Pancreas (tissue), 10 donors: ENCODE data around the gene SETD1B. TPM values are rescaled to one million over a fixed set of nuclear protein-coding genes. Genes with fewer than 3 reads are reported as not detected.
A peak's percentile ranks its signal among the peaks of the same experiment; 100 is the strongest.

Experiments used
- ATAC-seq, 4 donors: fragments of 200-7000 bp; cut with Tn5 transposase; one replicate each; pipeline versions ENCODE4 v1.8.0 to v1.9.1; 2020; ENCODE audit warnings: mild to moderate bottlenecking in 4 of 4, moderate library complexity in 4 of 4
- DNase-seq, 6 donors: peaks; one replicate each; pipeline ENCODE4 v3.0.0-alpha.2; 2020
- FAIRE-seq: peaks from 2 replicates; lab custom pipeline; 2012; peaks lifted over from hg19 to GRCh38; lab: Jason Lieb, UNC
- H3K27ac ChIP-seq, 4 donors: fragments of 200-600 bp; sonication (generic); 1 replicate in 3 of 4; 2 replicates in 1 of 4; pipeline versions ENCODE4 v1.5.0 to v1.8.0; 2020
- H3K27me3 ChIP-seq, 4 donors: fragments of 200-600 bp; one replicate each; pipeline ENCODE4 v1.8.0; 2021
- H3K36me3 ChIP-seq, 3 donors: fragments of 200-600 bp; sonication (generic) in 1 of 3; one replicate each; pipeline versions ENCODE4 v1.5.0 to v1.8.0; 2020 to 2021
- H3K4me1 ChIP-seq, 3 donors: fragments of 200-600 bp; one replicate each; pipeline ENCODE4 v1.8.0; 2021
- H3K4me3 ChIP-seq, 4 donors: fragments of 200-600 bp; sonication (generic) in 2 of 4; one replicate each; pipeline versions ENCODE4 v1.5.0 to v1.8.0; 2020 to 2021
- H3K9me3 ChIP-seq, 4 donors: fragments of 200-600 bp; one replicate each; pipeline ENCODE4 v1.8.0; 2021
- CTCF ChIP-seq, 4 donors: fragments of 200-600 bp; sonication (generic) in 3 of 4; IDR thresholded peaks; one replicate each; pipeline versions ENCODE4 v1.5.0 to v1.8.0; 2021; ENCODE audit warnings: antibody characterized with exemption in 4 of 4
- WGBS, 2 donors: extraction: QIAGEN DNeasy Blood & Tissue Kit; methylation state at CpG; one replicate each; pipeline ENCODE4 v1.1.7; 2013; 5-methylcytosine and 5-hydroxymethylcytosine counted together
- intact Hi-C, 3 donors: fragments of 100-400 bp; cut with DNase I; formaldehyde crosslinking; loops; one replicate each; pipeline versions ENCODE4 v1.11.1 to v1.14.2; 2022
- polyA plus RNA-seq, 2 donors: library from polyadenylated mRNA; stranded (reverse); fragments of 200-250 nt; gene quantifications; one replicate each; pipeline ENCODE4 v1.2.3, GENCODE V29; 2013
- total RNA-seq, 6 donors: library from RNA; stranded (reverse); fragmentation: NEBNext Ultra II Directional in 4 of 6; extraction: Animal tissue kit (Norgen Biotek cat#: 25700) in 4 of 6; gene quantifications; one replicate each; pipeline versions ENCODE4 v1.2.1 to v1.2.4, GENCODE V29; 2021 to 2023
- donor health status: healthy with polysubstance abuse.
- donor health status: DM: no; HTN: no; CAD: no; lungs with moderate emphysema.
- donor health status: DM: no; HTN: no; CAD: no.
- donor health status: control.
- donor health status: control.
- donor health status: Bipolar disorder and iron deficiency.
- donor health status: DM: yes; HTN: yes; CAD: no.
- donor health status: DM: no; HTN: no; CAD: no.
- donor health status: DM: no; HTN: no; CAD: no.
- donor health status: DM: yes; HTN: yes; CAD: no.

SETD1B gene
- total and polyA plus RNA-seq, 8 donors: 9.2 to 18.5 (median 12.2) TPM

GRCh38 chr12:121764808-121765207 is 39.0 kb upstream of the SETD1B start:
- H3K27ac ChIP-seq: no peak overlapping the region
- 92 to 98% methylated on average over 3 of the region's 3 CpGs for WGBS, 2 donors
- no peak for TF ChIP-seq CTCF (IDR thresholded peaks at IDR 0.05)
- FAIRE-seq (no peak), DNase-seq (no peak), ATAC-seq (no peak)
- no peaks in the 10 kb centered on the region for H3K9me3 ChIP-seq
- no peaks in the 10 kb centered on the region for H3K27me3 ChIP-seq
- H3K4me3 ChIP-seq: no peak overlapping the region
- H3K4me1 ChIP-seq: no peaks in the 10 kb centered on the region
- no peaks in the 10 kb centered on the region for H3K36me3 ChIP-seq
- intact Hi-C loops: no loop called here

- TF ChIP-seq CTCF (IDR thresholded peaks at IDR 0.05): no peak
- DNase-seq (no peak), FAIRE-seq (no peak), ATAC-seq (peak in 1 of 4 donors; percentile 47)
- no peaks in the 10 kb centered on the region for H3K9me3 ChIP-seq
- H3K4me1 ChIP-seq: no peaks in the 10 kb centered on the region
- 90 to 92% methylated on average over 5 of the region's 5 CpGs for WGBS, 2 donors
- H3K27me3 ChIP-seq: no peaks in the 10 kb centered on the region
- H3K27ac ChIP-seq: no peak overlapping the region
- intact Hi-C loops: no loop called here
- no peak overlapping the region for H3K4me3 ChIP-seq
- H3K36me3 ChIP-seq: no peaks in the 10 kb centered on the region
These were observed 38.2 kb upstream of the SETD1B start for GRCh38 chr12:121765573-121765972.

- Histone ChIP-seq H3K36me3 (no peaks in the 10 kb centered on the region), H3K9me3 (no peaks in the 10 kb centered on the region), H3K4me1 (no peaks in the 10 kb centered on the region), H3K27ac (no peak overlapping the region), H3K27me3 (no peaks in the 10 kb centered on the region), H3K4me3 (no peak overlapping the region)
- intact Hi-C loops: no loop called here
- FAIRE-seq (no peak), DNase-seq (no peak), ATAC-seq (no peak)
- WGBS, 2 donors: 88 to 100% methylated on average over 5 of the region's 5 CpGs
- no peak for TF ChIP-seq CTCF (IDR thresholded peaks at IDR 0.05)
These were observed 37.3 kb upstream of the SETD1B start for GRCh38 chr12:121766290-121767039.

- no peak for TF ChIP-seq CTCF (IDR thresholded peaks at IDR 0.05)
- intact Hi-C loops: no loop called here
- Histone ChIP-seq H3K27me3 (no peaks in the 10 kb centered on the region), H3K36me3 (no peaks in the 10 kb centered on the region), H3K27ac (no peak overlapping the region), H3K9me3 (no peaks in the 10 kb centered on the region), H3K4me3 (no peak overlapping the region), H3K4me1 (no peaks in the 10 kb centered on the region)
- ATAC-seq (peak in 2 of 4 donors; percentile 46 to 49), DNase-seq (no peak), FAIRE-seq (no peak)
- 77 to 80% methylated on average over 10 of the region's 10 CpGs for WGBS, 2 donors
These were observed 36.2 kb upstream of the SETD1B start for GRCh38 chr12:121767525-121768016.

GRCh38 chr12:121769297-121769830 is 34.4 kb upstream of the SETD1B start:
- H3K4me1 ChIP-seq: no peaks in the 10 kb centered on the region
- intact Hi-C loops: no loop called here
- H3K4me3 ChIP-seq: no peak overlapping the region
- no peak overlapping the region for H3K27ac ChIP-seq
- DNase-seq (no peak), ATAC-seq (no peak), FAIRE-seq (no peak)
- no peaks in the 10 kb centered on the region for H3K9me3 ChIP-seq
- no peaks in the 10 kb centered on the region for H3K27me3 ChIP-seq
- no peak for TF ChIP-seq CTCF (IDR thresholded peaks at IDR 0.05)
- no peaks in the 10 kb centered on the region for H3K36me3 ChIP-seq
- WGBS, 2 donors: 87 to 91% methylated on average over 9 of the region's 9 CpGs
